Measurements from ENCODE around the gene MYO3B.

GRCh38 chr2:170145191-170145590 is 32.8 kb upstream of the MYO3B start:
- TF ChIP-seq, protein P1, sequence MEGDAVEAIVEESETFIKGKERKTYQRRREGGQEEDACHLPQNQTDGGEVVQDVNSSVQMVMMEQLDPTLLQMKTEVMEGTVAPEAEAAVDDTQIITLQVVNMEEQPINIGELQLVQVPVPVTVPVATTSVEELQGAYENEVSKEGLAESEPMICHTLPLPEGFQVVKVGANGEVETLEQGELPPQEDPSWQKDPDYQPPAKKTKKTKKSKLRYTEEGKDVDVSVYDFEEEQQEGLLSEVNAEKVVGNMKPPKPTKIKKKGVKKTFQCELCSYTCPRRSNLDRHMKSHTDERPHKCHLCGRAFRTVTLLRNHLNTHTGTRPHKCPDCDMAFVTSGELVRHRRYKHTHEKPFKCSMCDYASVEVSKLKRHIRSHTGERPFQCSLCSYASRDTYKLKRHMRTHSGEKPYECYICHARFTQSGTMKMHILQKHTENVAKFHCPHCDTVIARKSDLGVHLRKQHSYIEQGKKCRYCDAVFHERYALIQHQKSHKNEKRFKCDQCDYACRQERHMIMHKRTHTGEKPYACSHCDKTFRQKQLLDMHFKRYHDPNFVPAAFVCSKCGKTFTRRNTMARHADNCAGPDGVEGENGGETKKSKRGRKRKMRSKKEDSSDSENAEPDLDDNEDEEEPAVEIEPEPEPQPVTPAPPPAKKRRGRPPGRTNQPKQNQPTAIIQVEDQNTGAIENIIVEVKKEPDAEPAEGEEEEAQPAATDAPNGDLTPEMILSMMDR (IDR thresholded peaks at IDR 0.05) = no peak
- TF ChIP-seq POLR2AphosphoS5 (IDR thresholded peaks at IDR 0.05; ENCODE audit: low read depth, low read length) (no peak), SMC3 (IDR thresholded peaks at IDR 0.05; ENCODE audit: low read depth, low read length) (no peak), TAF1 (IDR thresholded peaks at IDR 0.05; ENCODE audit: borderline replicate concordance, low read depth, low read length) (no peak), EZH2phosphoT487 (IDR thresholded peaks at IDR 0.05; ENCODE audit: borderline replicate concordance, low read depth) (no peak), SIN3A (IDR thresholded peaks at IDR 0.05; ENCODE audit: borderline replicate concordance, low read depth, low read length) (no peak), PBX3 (IDR thresholded peaks at IDR 0.05) (no peak)
- TF ChIP-seq, protein P2, sequence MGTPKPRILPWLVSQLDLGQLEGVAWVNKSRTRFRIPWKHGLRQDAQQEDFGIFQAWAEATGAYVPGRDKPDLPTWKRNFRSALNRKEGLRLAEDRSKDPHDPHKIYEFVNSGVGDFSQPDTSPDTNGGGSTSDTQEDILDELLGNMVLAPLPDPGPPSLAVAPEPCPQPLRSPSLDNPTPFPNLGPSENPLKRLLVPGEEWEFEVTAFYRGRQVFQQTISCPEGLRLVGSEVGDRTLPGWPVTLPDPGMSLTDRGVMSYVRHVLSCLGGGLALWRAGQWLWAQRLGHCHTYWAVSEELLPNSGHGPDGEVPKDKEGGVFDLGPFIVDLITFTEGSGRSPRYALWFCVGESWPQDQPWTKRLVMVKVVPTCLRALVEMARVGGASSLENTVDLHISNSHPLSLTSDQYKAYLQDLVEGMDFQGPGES (IDR thresholded peaks at IDR 0.05; ENCODE audit: low read depth, low read length) = no peak

Measured in SK-N-SH (cell line).